Measurements from ENCODE around the gene PAIP2. TPM values are rescaled to one million over a fixed set of nuclear protein-coding genes. Genes with fewer than 3 reads are reported as not detected.

Gene PAIP2
- total RNA-seq, 1 donor from 2014 or later: 88.2 TPM

- TF ChIP-seq CTCF (IDR thresholded peaks at IDR 0.05; ENCODE audit: unreplicated experiment): no peak
- no peak overlapping the region for H3K27ac Mint-ChIP-seq
- H3K27me3 Mint-ChIP-seq (ENCODE audit: low read depth): peaks cover 1% of the 10 kb centered on the region
- H3K36me3 Mint-ChIP-seq: peaks cover 6% of the 10 kb centered on the region
- no peaks in the 10 kb centered on the region for H3K9me3 Mint-ChIP-seq
- no peak overlapping the region for H3K4me3 Mint-ChIP-seq
- peaks cover 21% of the 10 kb centered on the region for H3K4me1 Mint-ChIP-seq
- DNase-seq (ENCODE audit: low spot score in 2 of 2, unreplicated experiment in 2 of 2): no peak
Observed at GRCh38 chr5:139381837-139382761, 40.4 kb downstream of the PAIP2 start.

GRCh38 chr5:139382807-139383206 lies 41.2 kb downstream of the PAIP2 start:
- no peak for TF ChIP-seq CTCF (IDR thresholded peaks at IDR 0.05; ENCODE audit: unreplicated experiment)
- H3K4me1 Mint-ChIP-seq: peaks cover 21% of the 10 kb centered on the region
- peaks cover 1% of the 10 kb centered on the region for H3K27me3 Mint-ChIP-seq (ENCODE audit: low read depth)
- peaks cover 1% of the 10 kb centered on the region for H3K36me3 Mint-ChIP-seq
- DNase-seq (ENCODE audit: low spot score in 2 of 2, unreplicated experiment in 2 of 2): no peak
- no peaks in the 10 kb centered on the region for H3K9me3 Mint-ChIP-seq
- no peak overlapping the region for H3K27ac Mint-ChIP-seq
- H3K4me3 Mint-ChIP-seq: no peak overlapping the region

GRCh38 chr5:139383275-139383992 lies 41.8 kb downstream of the PAIP2 start, which contains the start of gene SLC23A1:
TSS of gene SLC23A1 (minus strand) at chr5:139383297. CDS start at chr5:139383253, 44 bp downstream.
- no peaks in the 10 kb centered on the region for H3K36me3 Mint-ChIP-seq
- no peak for TF ChIP-seq CTCF (IDR thresholded peaks at IDR 0.05; ENCODE audit: unreplicated experiment)
- no peak within 1 kb of the TSS for H3K27ac Mint-ChIP-seq
- no peaks in the 10 kb centered on the region for H3K9me3 Mint-ChIP-seq
- DNase-seq (ENCODE audit: low spot score in 2 of 2, unreplicated experiment in 2 of 2): no peak
- H3K4me1 Mint-ChIP-seq: peaks cover 21% of the 10 kb centered on the region
- peaks cover 1% of the 10 kb centered on the region for H3K27me3 Mint-ChIP-seq (ENCODE audit: low read depth)
- H3K4me3 Mint-ChIP-seq: no peak within 1 kb of the TSS

GRCh38 chr5:139383993-139384590 lies 42.4 kb downstream of the PAIP2 start:
- H3K36me3 Mint-ChIP-seq: no peaks in the 10 kb centered on the region
- no peak for DNase-seq (ENCODE audit: low spot score in 2 of 2, unreplicated experiment in 2 of 2)
- H3K4me3 Mint-ChIP-seq: no peak overlapping the region
- no peak overlapping the region for H3K27ac Mint-ChIP-seq
- H3K4me1 Mint-ChIP-seq: peaks cover 21% of the 10 kb centered on the region
- peaks cover 1% of the 10 kb centered on the region for H3K27me3 Mint-ChIP-seq (ENCODE audit: low read depth)
- H3K9me3 Mint-ChIP-seq: no peaks in the 10 kb centered on the region
- no peak for TF ChIP-seq CTCF (IDR thresholded peaks at IDR 0.05; ENCODE audit: unreplicated experiment)

- Mint-ChIP-seq H3K4me1 (peaks cover 21% of the 10 kb centered on the region), H3K36me3 (no peaks in the 10 kb centered on the region), H3K9me3 (no peaks in the 10 kb centered on the region), H3K4me3 (no peak overlapping the region), H3K27ac (no peak overlapping the region), H3K27me3 (ENCODE audit: low read depth) (peaks cover 1% of the 10 kb centered on the region)
- DNase-seq (ENCODE audit: low spot score in 2 of 2, unreplicated experiment in 2 of 2): no peak
- TF ChIP-seq CTCF (IDR thresholded peaks at IDR 0.05; ENCODE audit: unreplicated experiment): no peak
Observed at GRCh38 chr5:139384591-139385051, 43.0 kb downstream of the PAIP2 start.
